SK-N-DZ (cell line): ENCODE data around the gene ANXA2R.

Experiments used
- DNase-seq: peaks from one replicate; pipeline ENCODE4 v3.0.0-alpha.2; 2015; ENCODE audit warnings: low spot score

Gene ANXA2R

GRCh38 chr5:43000914-43001313, 39.2 kb downstream of the ANXA2R start:
- DNase-seq, result no peak

DNA sequence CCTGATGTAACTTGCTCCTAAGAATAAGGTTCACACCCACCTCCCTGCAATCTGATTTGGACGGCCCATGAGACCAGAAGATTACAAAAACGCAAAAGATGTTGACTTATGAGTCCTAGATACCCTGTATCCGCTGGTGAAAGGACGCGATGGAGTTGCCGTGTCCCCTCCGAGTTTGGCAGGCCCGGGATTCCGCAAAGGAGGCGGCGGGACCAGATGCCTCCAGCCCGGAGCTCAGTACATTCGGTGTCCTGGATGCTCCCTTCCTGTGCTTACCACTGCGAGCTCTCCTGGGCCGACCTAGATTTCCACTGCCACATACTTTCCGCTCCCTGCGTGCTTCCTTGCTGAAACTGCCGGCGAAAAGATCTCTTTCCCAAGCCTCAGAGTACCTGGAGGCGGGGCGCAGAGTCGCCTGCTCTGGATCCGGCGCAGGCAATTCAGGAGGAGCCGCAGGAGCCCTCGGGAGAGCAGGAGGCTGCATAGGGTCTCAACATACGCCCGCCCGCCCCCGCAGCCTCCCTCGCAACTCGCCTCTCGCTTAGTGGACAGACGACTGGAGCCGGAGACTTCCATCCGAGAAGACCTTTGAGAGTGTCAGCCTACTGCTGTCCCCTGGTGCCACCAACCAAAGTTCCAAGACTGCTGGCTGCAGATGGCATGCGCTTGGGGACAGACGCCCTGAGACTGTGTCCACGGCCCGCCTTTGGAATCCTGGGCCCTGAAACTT, 39.8 kb downstream of the ANXA2R start:
- no peak for DNase-seq

GRCh38 chr5:42995360-42995751, 44.8 kb downstream of the ANXA2R start:
- no peak for DNase-seq

DNA sequence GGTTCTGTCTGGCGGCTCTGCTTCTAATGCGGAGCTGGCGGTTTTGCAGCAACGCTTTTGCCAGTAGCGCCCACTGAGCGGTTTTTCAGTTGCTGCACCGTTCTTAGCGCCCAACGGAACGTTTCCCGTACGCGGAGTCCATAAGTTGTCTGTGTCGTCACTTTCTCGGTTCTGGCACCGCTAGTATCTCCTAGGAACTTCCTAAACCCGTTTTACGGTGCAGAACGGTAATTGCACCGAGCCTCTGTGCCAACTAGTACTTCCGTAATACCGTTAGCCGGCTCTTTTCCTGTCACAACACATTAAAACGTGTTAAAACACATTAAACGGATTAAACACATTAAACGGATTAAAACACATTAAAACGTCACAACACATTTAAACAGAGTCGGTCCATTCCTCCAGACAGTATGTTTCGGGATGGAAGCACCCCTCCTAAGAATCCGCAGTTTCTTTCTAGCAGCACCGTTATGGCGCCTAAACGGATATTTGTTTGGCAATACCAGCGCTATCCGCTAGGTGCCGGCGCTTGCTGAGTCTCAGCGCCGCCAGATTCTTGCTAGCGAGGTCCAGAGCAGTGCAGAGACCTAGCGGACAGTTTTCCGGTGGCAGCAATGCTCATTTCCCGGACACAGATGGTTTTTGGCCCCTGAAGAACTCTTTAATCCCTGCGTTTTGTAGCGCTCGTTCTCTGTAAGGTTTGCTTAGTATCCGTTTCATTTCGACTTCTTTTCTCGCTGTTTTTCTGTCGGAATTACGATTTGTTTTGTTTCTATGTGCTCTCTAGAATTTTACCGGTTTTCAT, 45.4 kb downstream of the ANXA2R start:
- DNase-seq, result peak; percentile 87

- no peak for DNase-seq
Measured at GRCh38 chr5:42994246-42994554, 45.9 kb downstream of the ANXA2R start.

GRCh38 chr5:42993516-42994245, 46.4 kb downstream of the ANXA2R start:
- no peak for DNase-seq

DNA sequence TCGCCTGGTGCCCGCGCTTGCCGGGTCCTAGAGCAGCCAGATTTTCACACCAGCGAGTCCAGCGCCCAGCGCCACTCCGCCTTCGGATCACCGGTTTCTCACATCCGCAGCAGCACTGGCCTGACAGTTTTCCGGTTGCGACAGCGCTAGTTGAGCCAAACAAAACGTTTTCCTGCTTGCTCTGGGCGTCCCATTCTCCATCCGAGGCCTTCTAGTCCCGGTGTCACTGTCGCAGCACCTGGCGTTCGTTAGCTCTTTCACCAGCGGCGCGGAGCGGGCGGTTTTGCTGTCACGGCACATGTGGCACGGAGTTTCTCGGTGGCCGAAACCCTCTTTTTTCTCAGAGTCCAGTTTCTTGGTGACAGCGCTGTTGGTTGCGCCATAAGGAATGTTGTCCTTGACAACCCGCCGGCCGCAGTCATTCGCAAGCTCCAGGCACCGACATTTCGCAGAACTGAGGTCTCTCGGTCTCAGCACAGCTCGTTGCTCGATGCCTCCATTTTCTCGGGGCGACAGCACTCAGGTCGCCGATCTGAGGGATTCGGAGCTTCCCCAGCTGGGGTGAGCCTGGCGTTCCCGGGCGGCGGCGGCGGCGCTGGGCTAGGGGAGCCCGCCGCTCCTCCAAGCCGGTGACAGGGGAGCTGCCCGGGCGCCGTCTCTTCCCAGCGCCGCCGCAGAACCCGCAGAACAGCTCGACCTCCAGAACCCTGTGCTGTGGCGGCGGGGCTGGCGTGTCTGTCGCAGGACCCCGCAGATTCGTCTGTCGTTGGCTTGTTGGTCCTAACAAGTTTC, 47.8 kb downstream of the ANXA2R start:
- peak; percentile 35 for DNase-seq

DNA sequence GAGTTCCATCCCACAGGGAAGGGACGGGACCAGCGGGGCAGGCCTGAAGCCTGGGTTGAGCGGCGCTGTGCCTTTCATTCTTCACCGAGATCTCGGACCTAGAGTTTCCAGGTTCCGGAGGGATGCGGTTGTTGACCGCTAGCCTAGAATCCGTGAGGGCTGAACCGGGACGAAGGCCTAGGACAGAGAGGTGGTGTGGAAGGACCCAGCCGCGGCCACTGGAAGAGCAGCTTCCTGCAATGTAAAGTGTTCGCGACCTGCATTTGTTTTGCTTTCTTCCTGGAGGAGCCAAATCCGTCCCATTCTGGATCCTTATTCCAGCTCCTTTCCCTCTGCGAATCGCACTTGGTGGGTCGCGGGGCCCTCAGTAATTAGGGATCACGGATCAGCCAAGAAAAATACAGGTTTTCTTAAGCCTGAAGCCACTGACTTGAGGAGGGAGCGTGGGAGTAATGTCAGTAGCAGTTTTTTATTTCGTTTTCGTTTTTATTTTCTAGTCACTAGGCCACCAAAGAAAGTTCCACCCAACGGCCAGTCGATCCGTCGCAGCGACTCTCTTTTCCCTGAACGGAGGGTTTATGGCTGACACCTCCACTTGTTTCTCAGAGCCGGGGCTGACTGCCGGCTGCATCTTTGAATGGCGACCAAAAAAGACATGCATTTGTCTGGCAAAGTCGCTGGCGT, 48.6 kb downstream of the ANXA2R start:
- no peak for DNase-seq

- DNase-seq, result no peak
Measured at GRCh38 chr5:42990892-42991291, 49.2 kb downstream of the ANXA2R start.
